ENCODE measurements around the gene ABL1. TPM values are rescaled to one million over a fixed set of nuclear protein-coding genes. Genes with fewer than 3 reads are reported as not detected.

ABL1 gene
- total and polyA plus RNA-seq, 2 of the 13 experiments (the other 11 are each of a cell fraction or from before 2014, with no cell fraction given): 10.8 to 20.4 TPM

DNA sequence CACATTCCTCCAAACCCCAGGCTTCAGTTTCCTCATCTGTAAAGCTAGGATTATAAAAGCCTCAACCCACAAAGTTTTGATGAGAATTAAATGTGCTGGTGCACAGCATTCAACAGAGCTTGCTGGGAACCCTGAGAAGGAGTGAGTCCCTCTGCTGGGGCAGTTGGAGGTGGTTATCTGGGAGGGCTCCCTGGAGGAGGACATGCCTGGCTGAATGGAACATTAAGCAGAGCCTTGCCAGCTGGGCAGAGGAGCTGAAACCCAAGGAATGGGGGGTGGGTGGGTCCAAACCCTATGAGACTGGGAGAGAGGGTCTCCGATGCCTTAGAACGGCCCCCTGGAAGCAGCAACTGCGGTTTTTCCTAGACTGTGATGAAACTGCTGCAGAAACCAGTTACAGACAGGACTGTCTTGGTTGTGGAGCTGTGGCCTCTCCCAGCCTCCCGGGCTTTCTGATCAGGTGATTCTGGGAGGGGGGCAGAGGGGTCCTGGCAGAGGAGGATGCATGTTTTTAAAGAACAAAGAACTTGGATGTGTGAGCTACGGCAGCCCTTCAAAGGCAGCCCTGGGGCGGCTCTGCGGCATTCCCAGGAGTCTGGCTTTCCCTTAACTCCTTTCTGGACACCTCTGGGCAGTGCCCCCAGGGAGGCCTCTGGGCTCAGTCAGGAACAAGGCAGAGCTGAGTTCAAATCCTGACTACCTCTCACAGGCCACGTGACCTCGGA, 83.2 kb downstream of the ABL1 start (continued):
- TF ChIP-seq, protein P1, sequence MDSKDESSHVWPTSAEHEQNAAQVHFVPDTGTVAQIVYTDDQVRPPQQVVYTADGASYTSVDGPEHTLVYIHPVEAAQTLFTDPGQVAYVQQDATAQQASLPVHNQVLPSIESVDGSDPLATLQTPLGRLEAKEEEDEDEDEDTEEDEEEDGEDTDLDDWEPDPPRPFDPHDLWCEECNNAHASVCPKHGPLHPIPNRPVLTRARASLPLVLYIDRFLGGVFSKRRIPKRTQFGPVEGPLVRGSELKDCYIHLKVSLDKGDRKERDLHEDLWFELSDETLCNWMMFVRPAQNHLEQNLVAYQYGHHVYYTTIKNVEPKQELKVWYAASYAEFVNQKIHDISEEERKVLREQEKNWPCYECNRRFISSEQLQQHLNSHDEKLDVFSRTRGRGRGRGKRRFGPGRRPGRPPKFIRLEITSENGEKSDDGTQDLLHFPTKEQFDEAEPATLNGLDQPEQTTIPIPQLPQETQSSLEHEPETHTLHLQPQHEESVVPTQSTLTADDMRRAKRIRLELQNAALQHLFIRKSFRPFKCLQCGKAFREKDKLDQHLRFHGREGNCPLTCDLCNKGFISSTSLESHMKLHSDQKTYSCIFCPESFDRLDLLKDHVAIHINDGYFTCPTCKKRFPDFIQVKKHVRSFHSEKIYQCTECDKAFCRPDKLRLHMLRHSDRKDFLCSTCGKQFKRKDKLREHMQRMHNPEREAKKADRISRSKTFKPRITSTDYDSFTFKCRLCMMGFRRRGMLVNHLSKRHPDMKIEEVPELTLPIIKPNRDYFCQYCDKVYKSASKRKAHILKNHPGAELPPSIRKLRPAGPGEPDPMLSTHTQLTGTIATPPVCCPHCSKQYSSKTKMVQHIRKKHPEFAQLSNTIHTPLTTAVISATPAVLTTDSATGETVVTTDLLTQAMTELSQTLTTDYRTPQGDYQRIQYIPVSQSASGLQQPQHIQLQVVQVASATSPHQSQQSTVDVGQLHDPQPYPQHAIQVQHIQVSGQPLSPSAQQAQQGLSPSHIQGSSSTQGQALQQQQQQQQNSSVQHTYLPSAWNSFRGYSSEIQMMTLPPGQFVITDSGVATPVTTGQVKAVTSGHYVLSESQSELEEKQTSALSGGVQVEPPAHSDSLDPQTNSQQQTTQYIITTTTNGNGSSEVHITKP (CRISPR knock-in tag; IDR thresholded peaks at IDR 0.05; ENCODE audit: low read depth): no peak
- TF ChIP-seq ZNF557 (CRISPR knock-in tag; IDR thresholded peaks at IDR 0.05) (no peak), SMAD1 (CRISPR knock-in tag; IDR thresholded peaks at IDR 0.05; ENCODE audit: borderline replicate concordance, low read depth) (no peak), ZBTB1 (CRISPR knock-in tag; IDR thresholded peaks at IDR 0.05; ENCODE audit: borderline replicate concordance) (no peak), ZNF816 (CRISPR knock-in tag; IDR thresholded peaks at IDR 0.05; ENCODE audit: borderline replicate concordance) (no peak), ZNF136 (CRISPR knock-in tag; IDR thresholded peaks at IDR 0.05; ENCODE audit: low read depth) (no peak), NFKBIZ (CRISPR knock-in tag; IDR thresholded peaks at IDR 0.05) (no peak)
- TF ChIP-seq, protein P2, sequence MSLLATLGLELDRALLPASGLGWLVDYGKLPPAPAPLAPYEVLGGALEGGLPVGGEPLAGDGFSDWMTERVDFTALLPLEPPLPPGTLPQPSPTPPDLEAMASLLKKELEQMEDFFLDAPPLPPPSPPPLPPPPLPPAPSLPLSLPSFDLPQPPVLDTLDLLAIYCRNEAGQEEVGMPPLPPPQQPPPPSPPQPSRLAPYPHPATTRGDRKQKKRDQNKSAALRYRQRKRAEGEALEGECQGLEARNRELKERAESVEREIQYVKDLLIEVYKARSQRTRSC (CRISPR knock-in tag; IDR thresholded peaks at IDR 0.05; ENCODE audit: low read depth): no peak

Data from HepG2 (cell line).